Esophagus (tissue), 2 donors: ENCODE results near the gene YIF1A. TPM values are rescaled to one million over a fixed set of nuclear protein-coding genes. Genes with fewer than 3 reads are reported as not detected.

Experiments used
- H3K27ac ChIP-seq, 2 donors: one replicate each; pipeline ENCODE4 v1.5.1; 2013; ENCODE audit warnings: low read depth in 2 of 2, mild to moderate bottlenecking in 2 of 2, inconsistent platforms in 1 of 2, low read length in 1 of 2, moderate library complexity in 1 of 2
- H3K27me3 ChIP-seq, 2 donors: one replicate each; pipeline ENCODE4 v1.6.1; 2013; ENCODE audit warnings: low read length in 2 of 2, control low read depth in 1 of 2, mild to moderate bottlenecking in 1 of 2; ENCODE audit not compliant: insufficient read depth in 2 of 2, control insufficient read depth in 1 of 2
- H3K36me3 ChIP-seq, 2 donors: one replicate each; pipeline ENCODE4 v1.6.1; 2013; ENCODE audit warnings: low read length in 1 of 2; ENCODE audit not compliant: control insufficient read depth in 2 of 2, insufficient read depth in 2 of 2
- H3K4me1 ChIP-seq, 2 donors: one replicate each; pipeline ENCODE4 v1.6.1; 2013; ENCODE audit warnings: low read length in 1 of 2; ENCODE audit not compliant: control insufficient read depth in 2 of 2, insufficient read depth in 2 of 2
- H3K4me3 ChIP-seq, 2 donors: one replicate each; pipeline ENCODE4 v1.5.1; 2013; ENCODE audit warnings: low read length in 2 of 2, mild to moderate bottlenecking in 2 of 2, low read depth in 1 of 2, moderate library complexity in 1 of 2
- H3K9me3 ChIP-seq, 2 donors: one replicate each; pipeline ENCODE4 v1.6.1; 2013; ENCODE audit warnings: mild to moderate bottlenecking in 2 of 2, low read depth in 1 of 2, low read length in 1 of 2, moderate library complexity in 1 of 2; ENCODE audit not compliant: control insufficient read depth in 2 of 2, insufficient read depth in 1 of 2
- WGBS, 2 donors: extraction: QIAGEN DNeasy Blood & Tissue Kit; methylation state at CpG; one replicate each; pipeline ENCODE4 v1.1.7; 2013; 5-methylcytosine and 5-hydroxymethylcytosine counted together
- polyA plus RNA-seq, 2 donors: library from polyadenylated mRNA; stranded (reverse); fragments of 200-250 nt; gene quantifications; one replicate each; pipeline ENCODE4 v1.2.3, GENCODE V29; 2013
- donor health status: healthy with polysubstance abuse.
- donor health status: Bipolar disorder and iron deficiency.

Gene YIF1A
- polyA plus RNA-seq, 2 donors: 51.6 to 63.1 TPM

GRCh38 chr11:66272596-66272995 lies 16.3 kb downstream of the YIF1A start:
- Histone ChIP-seq H3K36me3 (peaks cover 22 to 49% of the 10 kb centered on the region in 2 donors), H3K27ac (no peak overlapping the region), H3K4me3 (no peak overlapping the region), H3K9me3 (no peaks in the 10 kb centered on the region), H3K4me1 (peaks cover 2 to 3% of the 10 kb centered on the region in 2 donors), H3K27me3 (no peaks in the 10 kb centered on the region)
- WGBS, 2 donors: 62 to 81% methylated on average over 2 of the region's 2 CpGs

- no peaks in the 10 kb centered on the region for H3K9me3 ChIP-seq
- H3K27me3 ChIP-seq: no peaks in the 10 kb centered on the region
- WGBS, 2 donors: 89 to 95% methylated on average over 7 of the region's 7 CpGs
- H3K36me3 ChIP-seq: peaks cover 22 to 49% of the 10 kb centered on the region in 2 donors
- H3K4me1 ChIP-seq: peaks cover 3 to 5% of the 10 kb centered on the region in 2 donors
- H3K4me3 ChIP-seq: no peak overlapping the region
- no peak overlapping the region for H3K27ac ChIP-seq
Observed at GRCh38 chr11:66271816-66272215, 17.1 kb downstream of the YIF1A start.

- peak overlapping the region; percentile 77 to 84 for H3K4me3 ChIP-seq
- 2 to 3% methylated on average over 32 of the region's 32 CpGs for WGBS, 2 donors
- peaks cover 21 to 40% of the 10 kb centered on the region in 2 donors for H3K36me3 ChIP-seq
- H3K4me1 ChIP-seq: peaks cover 3 to 11% of the 10 kb centered on the region in 2 donors
- H3K9me3 ChIP-seq: no peaks in the 10 kb centered on the region
- H3K27me3 ChIP-seq: no peaks in the 10 kb centered on the region
- H3K27ac ChIP-seq: peak overlapping the region; percentile 95 to 98
Observed at GRCh38 chr11:66268952-66269905, 19.7 kb downstream of the YIF1A start.

- Histone ChIP-seq H3K4me3 (peak within 1 kb of the TSS; percentile 77 to 84), H3K4me1 (peaks cover 3 to 11% of the 10 kb centered on the region in 2 donors), H3K36me3 (peaks cover 14 to 36% of the 10 kb centered on the region in 2 donors), H3K27me3 (no peaks in the 10 kb centered on the region), H3K9me3 (no peaks in the 10 kb centered on the region), H3K27ac (peak within 1 kb of the TSS; percentile 95 to 98)
- 0 to 1% methylated on average over 63 to 64 of the region's 64 CpGs for WGBS, 2 donors
Observed at GRCh38 chr11:66268244-66268951, 20.5 kb downstream of the YIF1A start, which contains the start of gene RAB1B. RAB1B (plus strand) TSS chr11:66268639; CDS start chr11:66268680, 41 bp downstream.

- Histone ChIP-seq H3K4me1 (peaks cover 3 to 11% of the 10 kb centered on the region in 2 donors), H3K27ac (peak overlapping the region; percentile 95 to 96), H3K27me3 (no peaks in the 10 kb centered on the region), H3K36me3 (peaks cover 7 to 35% of the 10 kb centered on the region in 2 donors), H3K4me3 (peak overlapping the region; percentile 59 to 63), H3K9me3 (no peaks in the 10 kb centered on the region)
- 0 to 1% methylated on average over 59 to 61 of the region's 61 CpGs for WGBS, 2 donors
Observed at GRCh38 chr11:66267379-66268243, 21.3 kb downstream of the YIF1A start.

- H3K4me3 ChIP-seq: peak overlapping the region; percentile 59 to 63
- no peaks in the 10 kb centered on the region for H3K27me3 ChIP-seq
- peak overlapping the region; percentile 95 to 96 for H3K27ac ChIP-seq
- peaks cover 3 to 11% of the 10 kb centered on the region in 2 donors for H3K4me1 ChIP-seq
- peaks cover 10 to 35% of the 10 kb centered on the region in 2 donors for H3K36me3 ChIP-seq
- H3K9me3 ChIP-seq: no peaks in the 10 kb centered on the region
- 18 to 25% methylated on average over 13 of the region's 13 CpGs for WGBS, 2 donors
Observed at GRCh38 chr11:66267039-66267378, 21.9 kb downstream of the YIF1A start.

- Histone ChIP-seq H3K27ac (peak overlapping the region in 1 of 2 donors; percentile 96), H3K9me3 (no peaks in the 10 kb centered on the region), H3K36me3 (peaks cover 7 to 35% of the 10 kb centered on the region in 2 donors), H3K4me3 (no peak overlapping the region), H3K27me3 (no peaks in the 10 kb centered on the region), H3K4me1 (peaks cover 3 to 11% of the 10 kb centered on the region in 2 donors)
- WGBS, 2 donors: 74 to 77% methylated on average over 20 of the region's 20 CpGs
Observed at GRCh38 chr11:66266378-66267038, 22.4 kb downstream of the YIF1A start.

GRCh38 chr11:66265531-66266377 lies 23.2 kb downstream of the YIF1A start:
- Histone ChIP-seq H3K36me3 (peaks cover 7 to 41% of the 10 kb centered on the region in 2 donors), H3K27me3 (no peaks in the 10 kb centered on the region), H3K9me3 (no peaks in the 10 kb centered on the region), H3K4me1 (peaks cover 3 to 11% of the 10 kb centered on the region in 2 donors), H3K27ac (no peak overlapping the region), H3K4me3 (no peak overlapping the region)
- 89 to 92% methylated on average over 25 to 26 of the region's 26 CpGs for WGBS, 2 donors
